Activated CD4-positive, CD25-positive, alpha-beta regulatory T cell treated with anti-CD3 and anti-CD28 coated beads, Interleukin-2, amount 50 U/mL, for 16 hours (primary cell): ENCODE measurements around the gene PAOX.
"Not testable (repeated sequence)": the region's sequence is repeated elsewhere in the genome, so short reads cannot be mapped to it uniquely, and the experiment has no call there.

Source experiments
- DNase-seq: peaks from one replicate; pipeline ENCODE4 v3.0.0-alpha.2; 2020; ENCODE audit warnings: low read depth, low spot score

PAOX gene

GRCh38 chr10:133405272-133405671 is 26.2 kb downstream of the PAOX start:
- no peak for DNase-seq

GRCh38 chr10:133405844-133406527 is 26.9 kb downstream of the PAOX start:
- no peak for DNase-seq

- DNase-seq, result no peak
These were observed 32.7 kb downstream of the PAOX start for GRCh38 chr10:133411523-133412380.

GRCh38 chr10:133412381-133412711 is 33.3 kb downstream of the PAOX start:
- DNase-seq, result no peak

GRCh38 chr10:133414401-133414800 is 35.3 kb downstream of the PAOX start:
- DNase-seq, result not testable (repeated sequence)

GRCh38 chr10:133415752-133416151 is 36.7 kb downstream of the PAOX start:
- no peak for DNase-seq

GRCh38 chr10:133418289-133418993 is 39.4 kb downstream of the PAOX start:
- no peak for DNase-seq

GRCh38 chr10:133419211-133419950 is 40.3 kb downstream of the PAOX start:
- DNase-seq, result no peak

- no peak for DNase-seq
These were observed 41.0 kb downstream of the PAOX start for GRCh38 chr10:133420028-133420427.

GRCh38 chr10:133420579-133420978 is 41.5 kb downstream of the PAOX start:
- no peak for DNase-seq

- no peak for DNase-seq
These were observed 42.5 kb downstream of the PAOX start for GRCh38 chr10:133421336-133422222.

GRCh38 chr10:133422223-133422806 is 43.3 kb downstream of the PAOX start:
- DNase-seq, result no peak

- DNase-seq, result no peak
These were observed 44.0 kb downstream of the PAOX start for GRCh38 chr10:133422807-133423771.

GRCh38 chr10:133424102-133424501 is 45.0 kb downstream of the PAOX start:
- DNase-seq, result not testable (repeated sequence)

- not testable (repeated sequence) for DNase-seq
These were observed 45.5 kb downstream of the PAOX start, which contains the start of gene SPRN for GRCh38 chr10:133424601-133425000. SPRN (minus strand) TSS chr10:133424625; CDS start chr10:133423681, 944 bp downstream.

GRCh38 chr10:133429571-133429970 is 50.5 kb downstream of the PAOX start:
- not testable (repeated sequence) for DNase-seq

- DNase-seq, result not testable (repeated sequence)
These were observed 53.0 kb downstream of the PAOX start for GRCh38 chr10:133431888-133432613.

- DNase-seq, result not testable (repeated sequence)
These were observed 53.7 kb downstream of the PAOX start for GRCh38 chr10:133432789-133433188.
